HL-60/S4 (cell line): ENCODE measurements around the gene DOK5.

Experiments used
- in situ Hi-C: fragments of 300-500 bp; cut with MboI; formaldehyde crosslinking; loops from 2 replicates; pipeline ENCODE4 v1.14.3; 2022; ENCODE audit warnings: low sequenced_read_pairs

Gene DOK5

GRCh38 chr20:54606380-54606779, 131.0 kb downstream of the DOK5 start:
- in situ Hi-C loops = no loop called here

DNA sequence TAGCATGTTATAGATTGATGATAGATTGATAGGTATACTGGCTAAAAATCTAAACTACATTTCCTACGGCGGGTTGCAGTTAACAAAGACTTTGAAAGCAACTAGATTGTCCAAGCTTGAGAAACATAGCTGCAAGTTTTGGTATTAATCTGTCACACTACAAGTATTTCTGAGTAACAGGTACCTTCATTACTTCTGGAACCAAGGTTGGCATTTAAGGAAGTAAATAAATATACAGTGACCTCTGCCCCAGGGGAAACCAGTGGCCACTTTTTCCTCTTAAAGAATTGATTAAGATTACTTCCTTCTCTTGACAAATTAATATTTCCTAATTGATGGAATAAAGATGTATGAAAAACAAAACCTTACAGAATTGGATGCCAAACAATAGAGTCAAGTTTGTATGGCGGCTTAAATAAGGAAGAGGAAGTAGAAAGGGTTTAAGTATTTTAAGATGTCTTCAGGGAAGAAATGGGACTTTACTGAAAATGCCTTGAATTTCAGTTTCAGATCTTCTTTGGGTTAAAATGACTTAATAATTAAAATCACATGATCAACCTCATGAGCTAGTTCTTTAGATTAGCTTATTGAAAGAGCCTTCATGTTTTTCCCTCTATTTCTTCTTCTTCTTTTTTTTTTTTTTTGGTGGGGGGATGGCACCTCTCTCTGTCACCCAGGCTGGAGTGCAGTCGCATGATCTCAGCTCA, 132.8 kb downstream of the DOK5 start:
- in situ Hi-C loops = no loop called here

DNA sequence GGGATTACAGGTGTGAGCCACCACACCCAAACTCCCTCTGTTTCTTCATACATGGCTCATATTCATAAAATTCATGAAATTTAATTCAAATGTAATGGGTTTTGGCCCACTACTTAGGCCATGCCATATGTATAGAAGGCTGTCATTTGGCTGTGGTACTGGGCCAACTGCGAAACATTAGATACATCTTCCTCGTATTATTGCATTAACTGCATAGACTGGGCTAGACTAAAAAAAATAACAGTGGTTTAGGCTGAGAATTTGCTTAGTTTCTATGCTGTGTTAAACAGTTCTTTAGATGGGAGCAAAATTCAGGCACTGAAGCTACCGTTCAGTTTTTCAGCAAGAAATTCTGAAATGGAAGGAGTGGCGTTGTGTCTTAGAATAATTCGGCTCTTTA, 133.6 kb downstream of the DOK5 start:
- in situ Hi-C loops = no loop called here

- in situ Hi-C loops = no loop called here
Measured at GRCh38 chr20:54611708-54612412, 136.5 kb downstream of the DOK5 start.

- in situ Hi-C loops = no loop called here
Measured at GRCh38 chr20:54618412-54618811, 143.0 kb downstream of the DOK5 start.

DNA sequence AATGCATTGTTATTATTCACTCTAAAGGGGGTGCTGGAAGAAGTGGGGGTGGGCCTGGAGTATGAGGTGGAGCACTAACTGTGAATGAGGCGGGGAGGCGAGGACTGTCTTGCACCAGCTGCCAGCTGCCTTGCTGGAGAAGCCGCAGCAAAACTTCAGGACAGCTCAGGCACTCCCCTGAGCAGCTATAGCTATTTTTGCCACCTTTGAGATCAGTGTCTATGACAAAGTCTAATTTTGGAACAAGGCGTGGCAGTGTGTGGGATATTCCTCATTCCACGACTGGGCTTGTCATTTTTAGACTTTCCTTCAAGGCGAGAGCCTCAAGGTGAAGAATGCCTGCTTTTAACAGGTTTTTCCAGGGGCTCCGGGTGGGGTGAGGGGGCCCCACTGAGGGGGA, 143.8 kb downstream of the DOK5 start:
- in situ Hi-C loops = no loop called here

DNA sequence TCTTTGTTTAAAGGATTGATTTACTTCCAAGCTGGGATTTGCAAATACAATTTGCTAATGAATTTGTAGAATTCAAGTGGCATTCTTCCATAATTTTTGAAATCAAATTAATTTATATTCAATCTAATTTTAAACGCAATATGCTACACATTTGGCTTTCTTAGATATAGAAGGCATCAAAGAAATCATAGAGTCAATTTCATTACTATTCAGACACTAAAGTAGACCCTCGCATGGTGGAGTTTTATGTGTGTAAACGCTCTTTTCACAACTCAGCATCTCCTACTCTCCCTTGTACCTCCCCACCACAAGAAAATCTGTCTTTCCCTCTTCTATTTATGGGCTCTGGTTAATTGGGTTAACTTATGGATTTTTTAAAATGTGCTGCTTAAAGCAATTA, 144.3 kb downstream of the DOK5 start:
- in situ Hi-C loops = no loop called here

DNA sequence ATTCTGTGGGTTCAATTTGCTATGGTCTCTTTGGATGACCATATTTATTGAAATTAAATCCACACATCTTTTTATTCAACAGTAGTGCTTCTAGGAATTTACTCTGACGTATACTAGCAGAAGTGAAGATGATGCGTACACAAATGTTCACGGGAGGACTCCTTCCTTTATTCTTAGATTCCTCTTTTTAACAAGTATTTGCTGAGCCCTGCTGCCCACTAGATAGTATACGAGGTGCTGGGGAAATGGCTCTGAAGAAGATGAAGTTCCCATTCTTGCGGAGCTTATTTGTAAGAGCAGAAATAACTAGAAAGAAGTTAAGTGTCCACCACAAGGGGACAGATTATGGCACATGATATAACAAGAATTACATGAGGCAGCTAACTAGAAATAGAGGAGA, 145.2 kb downstream of the DOK5 start:
- in situ Hi-C loops = no loop called here

GRCh38 chr20:54622333-54623295, 147.2 kb downstream of the DOK5 start:
- in situ Hi-C loops = no loop called here

GRCh38 chr20:54623991-54624569, 148.7 kb downstream of the DOK5 start:
- in situ Hi-C loops = no loop called here

- in situ Hi-C loops = loop anchor here (25.0 kb wide), 1 partner anchor 413 kb away; the partner anchor contains the start of gene PFDN4
Measured at GRCh38 chr20:54624706-54625390, 149.5 kb downstream of the DOK5 start.

- in situ Hi-C loops = loop anchor here (25.0 kb wide), 1 partner anchor 413 kb away; the partner anchor contains the start of gene PFDN4
Measured at GRCh38 chr20:54625497-54625896, 150.1 kb downstream of the DOK5 start.

DNA sequence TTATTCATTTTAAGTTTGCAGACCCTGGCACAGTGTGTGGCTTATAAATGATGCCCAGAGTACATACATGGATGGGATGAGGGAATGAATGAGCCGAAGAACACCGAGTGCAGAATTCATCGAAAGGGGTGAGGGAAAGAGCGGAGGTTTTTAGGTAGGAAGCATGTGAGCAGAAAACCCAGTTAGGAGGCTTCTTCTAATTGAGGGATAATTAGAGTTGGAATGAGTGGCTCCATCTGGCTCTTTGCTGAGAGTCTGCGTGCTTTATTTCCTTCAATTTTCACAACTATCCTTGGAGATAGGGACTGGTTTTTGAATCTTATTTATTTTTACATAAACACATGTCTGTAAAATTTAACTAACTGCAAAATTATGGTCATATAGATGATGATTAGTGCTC, 150.7 kb downstream of the DOK5 start:
- in situ Hi-C loops = loop anchor here (25.0 kb wide), 1 partner anchor 414 kb away; the partner anchor contains the start of gene PFDN4

DNA sequence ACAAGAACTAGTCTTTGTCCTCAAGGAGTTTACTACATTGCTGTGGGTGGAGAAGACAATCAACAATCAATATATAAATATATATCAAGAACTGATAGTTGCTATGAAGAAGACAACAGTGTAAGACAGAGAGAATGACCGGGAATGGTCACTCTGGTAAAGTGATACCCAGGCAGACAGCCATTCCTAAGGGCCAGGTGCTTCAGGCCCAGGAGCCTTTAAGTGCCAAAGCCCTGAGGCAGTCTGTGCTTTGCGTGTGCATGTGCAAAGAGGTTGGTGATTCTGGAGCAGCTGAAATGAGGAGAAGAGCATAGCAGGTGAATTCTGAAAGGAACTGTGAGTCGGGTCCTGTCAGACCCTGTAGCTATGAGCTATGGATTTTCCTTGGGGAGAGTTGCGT, 154.2 kb downstream of the DOK5 start:
- in situ Hi-C loops = loop anchor here (10.0 to 25.0 kb wide), 2 partner anchors 417 to 525 kb away; partner anchors contain the start of gene PFDN4

DNA sequence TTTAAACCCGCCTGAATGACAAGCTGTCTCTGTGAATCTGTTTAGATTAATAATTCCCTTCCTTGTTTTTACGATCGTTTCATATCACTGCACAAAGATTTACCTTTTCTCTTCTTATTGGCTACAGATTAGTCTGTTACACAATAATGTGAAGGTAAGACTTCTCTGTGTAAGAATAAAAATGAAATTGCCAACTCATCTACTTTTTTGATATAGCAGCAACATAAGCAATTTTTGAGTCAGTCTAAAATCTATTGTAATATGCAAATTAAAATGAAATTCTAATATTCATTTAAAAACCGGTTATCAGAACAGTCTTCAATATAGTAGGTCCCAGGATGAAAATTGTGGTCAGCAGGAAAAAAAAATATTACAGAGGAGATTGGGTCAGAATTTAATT, 155.2 kb downstream of the DOK5 start:
- in situ Hi-C loops = loop anchor here (10.0 to 25.0 kb wide), 2 partner anchors 418 to 526 kb away; partner anchors contain the start of gene PFDN4

DNA sequence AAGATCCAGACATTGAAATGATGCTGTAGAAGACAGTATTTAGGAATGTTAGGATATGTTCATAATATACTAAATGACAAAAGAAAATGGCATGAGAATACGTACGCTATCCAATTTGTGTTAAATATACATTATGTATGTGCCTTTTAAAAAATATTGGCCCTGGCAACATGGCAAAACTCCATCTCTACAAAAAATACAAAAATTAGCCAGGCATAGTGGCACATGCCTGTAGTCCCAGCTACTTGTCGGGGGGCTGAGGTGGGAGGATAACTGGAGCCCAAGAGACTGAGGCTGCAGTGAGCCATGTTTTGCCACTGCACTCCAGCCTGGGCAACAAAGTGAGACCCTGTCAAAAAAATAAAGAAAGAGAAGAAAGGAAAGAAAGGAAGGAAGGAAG, 155.7 kb downstream of the DOK5 start:
- in situ Hi-C loops = loop anchor here (10.0 to 25.0 kb wide), 2 partner anchors 419 to 526 kb away; partner anchors contain the start of gene PFDN4

GRCh38 chr20:54633374-54634355, 158.3 kb downstream of the DOK5 start:
- in situ Hi-C loops = loop anchor here (10.0 to 25.0 kb wide), 2 partner anchors 421 to 529 kb away; partner anchors contain the start of gene PFDN4

- in situ Hi-C loops = loop anchor here (10.0 to 25.0 kb wide), 2 partner anchors 424 to 532 kb away; partner anchors contain the start of gene PFDN4
Measured at GRCh38 chr20:54636575-54636974, 161.2 kb downstream of the DOK5 start.
